HepG2 (cell line): ENCODE measurements around the gene ABHD6. TPM values are rescaled to one million over a fixed set of nuclear protein-coding genes. Genes with fewer than 3 reads are reported as not detected.

Experiments
- ATAC-seq: fragments of 200-7000 bp; cut with Tn5 transposase; 3 replicates; pipeline ENCODE4 v1.9.1; 2020; ENCODE audit warnings: mild to moderate bottlenecking, moderate library complexity
- BruUV-seq: library from RNA; stranded (reverse); fragments of 400-500 nt; replicated peaks from 2 replicates; lab custom pipeline; 2021; lab: Mats Ljungman, UMichigan
- CTCF ChIA-PET: fragments of 300-600 bp; formaldehyde crosslinking; extraction: SDS; loops from one replicate; lab custom pipeline; 2021; ENCODE audit warnings: low total read pairs, inconsistent platforms, low intra/inter-chr PET ratio; lab: Yijun Ruan, JAX
- POLR2A ChIA-PET: fragments of 350-600 bp; sonication (Branson Sonifier 250); formaldehyde crosslinking; loops from one replicate; lab custom pipeline; 2020; ENCODE audit warnings: antibody characterized with exemption, inconsistent platforms; lab: Yijun Ruan, JAX
- DNase-seq: peaks from one replicate; pipeline ENCODE4 v3.0.0-alpha.2; 2015; ENCODE audit warnings: low spot score
- FAIRE-seq: peaks from 3 replicates; lab custom pipeline; 2011; peaks lifted over from hg19 to GRCh38; lab: Jason Lieb, UNC
- H2AFZ ChIP-seq: one replicate; pipeline ENCODE4 v1.6.1; 2011; ENCODE audit warnings: low read length, inconsistent platforms
- H3K27ac ChIP-seq: fragments of 300-600 bp; 3 replicates; pipeline ENCODE4 v1.8.0; 2011; ENCODE audit warnings: mixed run types, mild to moderate bottlenecking, mixed read lengths, low read length, inconsistent platforms; ENCODE audit not compliant: insufficient read depth; ENCODE audit errors: extremely low read length
- H3K27me3 ChIP-seq, 2 experiments: fragments of 200-600 bp in 1 of 2; 2 replicates in 1 of 2; 3 replicates in 1 of 2; pipeline versions ENCODE4 v1.6.0 to v1.8.0; 2011; ENCODE audit warnings: low read length in 2 of 2, mild to moderate bottlenecking in 2 of 2, moderate library complexity in 2 of 2, inconsistent platforms in 1 of 2; ENCODE audit not compliant: insufficient read depth in 2 of 2, control insufficient read depth in 1 of 2
- H3K36me3 ChIP-seq, 2 experiments: fragments of 200-600 bp in 1 of 2; replicated peaks in 1 of 2; 2 replicates in 1 of 2; 3 replicates in 1 of 2; pipeline versions ENCODE4 v1.5.1 to v1.8.0; 2011; ENCODE audit warnings: low read length in 2 of 2, inconsistent platforms in 1 of 2; ENCODE audit not compliant: insufficient read depth in 2 of 2, control insufficient read depth in 1 of 2
- H3K4me1 ChIP-seq: 2 replicates; pipeline ENCODE4 v1.5.1; 2012; ENCODE audit warnings: low read length, inconsistent platforms; ENCODE audit not compliant: insufficient read depth
- H3K4me2 ChIP-seq: 2 replicates; pipeline ENCODE4 v1.6.0; 2011; ENCODE audit warnings: low read depth, low read length, inconsistent platforms
- H3K4me3 ChIP-seq, 3 experiments: fragments of 200-600 bp in 1 of 3; sonication (generic), shearing (Covaris generic) in 1 of 3; replicated peaks in 1 of 3; 2 replicates each; pipeline ENCODE4 v1.5.1; 2011 to 2016; ENCODE audit warnings: low read length in 3 of 3, inconsistent platforms in 2 of 3, low read depth in 2 of 3, mild to moderate bottlenecking in 2 of 3, control low read depth in 1 of 3, mixed read lengths in 1 of 3; ENCODE audit not compliant: insufficient read depth in 1 of 3
- H3K79me2 ChIP-seq: one replicate; pipeline ENCODE4 v1.6.1; 2011; ENCODE audit warnings: low read length, inconsistent platforms; ENCODE audit not compliant: insufficient read depth
- H3K9ac ChIP-seq: 2 replicates; pipeline ENCODE4 v1.6.0; 2011; ENCODE audit warnings: mild to moderate bottlenecking, low read depth, low read length, inconsistent platforms; ENCODE audit not compliant: insufficient read depth
- H3K9me3 ChIP-seq: 2 replicates; pipeline ENCODE4 v1.5.1; 2012; ENCODE audit warnings: mild to moderate bottlenecking, low read length
- H4K20me1 ChIP-seq: 2 replicates; pipeline ENCODE4 v1.6.0; 2011; ENCODE audit warnings: inconsistent platforms, mild to moderate bottlenecking, low read length, moderate library complexity; ENCODE audit not compliant: insufficient read depth
- AHDC1 ChIP-seq: sonication (generic); formaldehyde crosslinking; IDR thresholded peaks from 2 replicates; pipeline ENCODE4 v1.5.1; 2020; ENCODE audit warnings: mild to moderate bottlenecking, missing genetic modification reagents, borderline replicate concordance
- EHMT2 ChIP-seq: fragments of 200-600 bp; sonication (generic); IDR thresholded peaks from 2 replicates; pipeline ENCODE4 v1.7.0; 2017; ENCODE audit warnings: antibody characterized with exemption, low read depth, low read length, borderline replicate concordance
- ETS1 ChIP-seq: sonication (generic); formaldehyde crosslinking; IDR thresholded peaks from 2 replicates; pipeline ENCODE4 v1.4.0; 2020; ENCODE audit warnings: missing genetic modification reagents
- MTA3 ChIP-seq: sonication (generic); formaldehyde crosslinking; IDR thresholded peaks from 2 replicates; pipeline ENCODE4 v1.4.0; 2020; ENCODE audit warnings: missing genetic modification reagents
- ZNF10 ChIP-seq: sonication (generic); formaldehyde crosslinking; IDR thresholded peaks from 2 replicates; pipeline ENCODE4 v1.4.0; 2020; ENCODE audit warnings: mild to moderate bottlenecking, low read depth, missing genetic modification reagents, borderline replicate concordance
- ZNF260 ChIP-seq: sonication (generic); formaldehyde crosslinking; IDR thresholded peaks from 2 replicates; pipeline ENCODE4 v1.4.0; 2020; ENCODE audit warnings: missing genetic modification reagents, low read depth, mild to moderate bottlenecking, borderline replicate concordance
- ZNF674 ChIP-seq: sonication (generic); formaldehyde crosslinking; IDR thresholded peaks from 2 replicates; pipeline ENCODE4 v1.5.0; 2020; ENCODE audit warnings: low read depth, mild to moderate bottlenecking, missing genetic modification reagents
- WGBS: methylation state at CpG from one replicate; pipeline ENCODE4 v1.1.6; 2017; ENCODE audit warnings: low lambda C conversion rate; 5-methylcytosine and 5-hydroxymethylcytosine counted together
- in situ Hi-C: cut with HindIII; loops from 2 replicates; pipeline ENCODE4 v1.10.0; 2017; ENCODE audit warnings: low pct_unique_long_range_greater_than_20kb; ENCODE audit not compliant: extremely low pct_ligation_motif_present
- intact Hi-C: fragments of 100-400 bp; cut with micrococcal nuclease; formaldehyde crosslinking; loops from one replicate; pipeline ENCODE4 v1.10.0; 2022; ENCODE audit not compliant: unreplicated experiment
- polyA plus RNA-seq, 8 experiments: library from polyadenylated mRNA; depleted of rRNA in 3 of 8; stranded (reverse) in 7 of 8; unstranded in 1 of 8; fragments of >200 nt; fragmentation: Illumina TruSeq in 4 of 8; extraction: Trizol in 4 of 8; gene quantifications; 2 replicates each; pipeline versions ENCODE4 v1.2.1 to v1.2.3, GENCODE V29; 2011 to 2016; ENCODE audit warnings: low read depth in 4 of 8, missing spikeins in 1 of 8, mixed read lengths in 1 of 8; ENCODE audit not compliant: insufficient read depth in 1 of 8
- total RNA-seq, 5 experiments: library from RNA; depleted of rRNA; stranded (reverse); fragments of >200 nt; fragmentation: Illumina TruSeq; extraction: Trizol; gene quantifications; 2 replicates each; pipeline ENCODE4 v1.2.3, GENCODE V29; 2016; ENCODE audit warnings: low read depth in 1 of 5

ABHD6 gene
- total and polyA plus RNA-seq, 2 of the 13 experiments (the other 11 are each of a cell fraction or from before 2014, with no cell fraction given), result 9.0 to 17.2 TPM

- no peaks in the 10 kb centered on the region for H3K27me3 ChIP-seq
- no peak for DNase-seq
- H3K4me3 ChIP-seq, result no peak overlapping the region
- TF ChIP-seq MTA3 (no peak), ZNF10 (CRISPR knock-in tag) (no peak)
- TF ChIP-seq, all 625 proteins: peak for 0
- no peak for FAIRE-seq
- H2AFZ ChIP-seq, result no peak overlapping the region
- intact Hi-C loops (loop anchor here (5.0 kb wide), 1 partner anchor 48 kb away; the partner anchor contains the start of gene ABHD6), in situ Hi-C loops (no loop called here)
- no peak for ATAC-seq
- H3K9ac ChIP-seq, result no peak overlapping the region
- no peaks in the 10 kb centered on the region for H3K9me3 ChIP-seq
- H4K20me1 ChIP-seq, result no peaks in the 10 kb centered on the region
- H3K27ac ChIP-seq, result no peak overlapping the region
- H3K4me2 ChIP-seq, result no peak overlapping the region
- WGBS, result 83% methylated on average over 7 of the region's 7 CpGs
- ChIA-PET POLR2A (no interaction called here), CTCF (no interaction called here)
- BruUV-seq, result no TSS peak
- H3K36me3 ChIP-seq, result peaks cover 0 to 6% of the 10 kb centered on the region in 2 experiments; a peak in 3 of 5 replicates
- peaks cover 24% of the 10 kb centered on the region for H3K4me1 ChIP-seq
- H3K79me2 ChIP-seq, result no peaks in the 10 kb centered on the region
Measured at GRCh38 chr3:58285334-58285733, 47.7 kb downstream of the ABHD6 start.

- no TSS peak for BruUV-seq
- no peaks in the 10 kb centered on the region for H3K9me3 ChIP-seq
- ATAC-seq (no peak), FAIRE-seq (no peak), DNase-seq (no peak)
- in situ Hi-C loops (no loop called here), intact Hi-C loops (loop anchor here (5.0 kb wide), 1 partner anchor 50 kb away; the partner anchor contains the start of gene ABHD6)
- no peak overlapping the region for H3K4me3 ChIP-seq
- H4K20me1 ChIP-seq, result no peaks in the 10 kb centered on the region
- H2AFZ ChIP-seq, result no peak overlapping the region
- H3K4me2 ChIP-seq, result no peak overlapping the region
- H3K36me3 ChIP-seq, result peaks cover 0 to 5% of the 10 kb centered on the region in 2 experiments; a peak in 3 of 5 replicates
- H3K27me3 ChIP-seq, result no peaks in the 10 kb centered on the region
- no peak overlapping the region for H3K27ac ChIP-seq
- H3K4me1 ChIP-seq, result peaks cover 18% of the 10 kb centered on the region
- H3K9ac ChIP-seq, result no peak overlapping the region
- POLR2A ChIA-PET, result no interaction called here
- CTCF ChIA-PET, result no interaction called here
- no peaks in the 10 kb centered on the region for H3K79me2 ChIP-seq
- 91% methylated on average over 6 of the region's 6 CpGs for WGBS
- no peak for TF ChIP-seq AHDC1 (CRISPR knock-in tag)
- TF ChIP-seq EHMT2, result no peak
- no peak for TF ChIP-seq ETS1 (CRISPR knock-in tag)
- no peak for TF ChIP-seq ZNF260
- TF ChIP-seq ZNF674 (CRISPR knock-in tag), result no peak
Measured at GRCh38 chr3:58287354-58287753, 49.8 kb downstream of the ABHD6 start.
